ENCODE measurements around the gene OSTN. TPM values are rescaled to one million over a fixed set of nuclear protein-coding genes. Genes with fewer than 3 reads are reported as not detected.

Gene OSTN
- polyA plus RNA-seq, 1 donor from 2014 or later, result 0.17 TPM

GRCh38 chr3:191239407-191240031, 40.5 kb downstream of the OSTN start:
- H3K36me3 ChIP-seq (ENCODE audit: insufficient read depth, low read length), result no peaks in the 10 kb centered on the region
- H3K27me3 ChIP-seq (ENCODE audit: insufficient read depth, low read depth, low read length), result no peaks in the 10 kb centered on the region
- H3K79me2 ChIP-seq (replicated peaks; ENCODE audit: insufficient read depth, low read length), result no peaks in the 10 kb centered on the region
- TF ChIP-seq TAF1 (IDR thresholded peaks at IDR 0.05; ENCODE audit: low read depth), result no peak
- no peak for TF ChIP-seq CTCF (IDR thresholded peaks at IDR 0.05; ENCODE audit: poor library complexity, severe bottlenecking)
- H3K4me2 ChIP-seq (ENCODE audit: low read length), result no peak overlapping the region
- no peaks in the 10 kb centered on the region for H3K9me3 ChIP-seq (ENCODE audit: low read length)
- no peaks in the 10 kb centered on the region for H4K20me1 ChIP-seq (ENCODE audit: insufficient read depth)
- no peaks in the 10 kb centered on the region for H3F3A ChIP-seq (ENCODE audit: insufficient read depth, low read length, poor library complexity, severe bottlenecking)
- H3K9ac ChIP-seq (ENCODE audit: low read length), result no peak overlapping the region
- no peaks in the 10 kb centered on the region for H3K9me2 ChIP-seq (ENCODE audit: insufficient read depth, low read length)
- no peak overlapping the region for H3K27ac ChIP-seq (ENCODE audit: low read length)
- H2AFZ ChIP-seq (ENCODE audit: low read depth, low read length), result no peak overlapping the region
- no peak overlapping the region for H3K4me3 ChIP-seq (ENCODE audit: low read length)

- H3K79me2 ChIP-seq (replicated peaks; ENCODE audit: insufficient read depth, low read length), result no peaks in the 10 kb centered on the region
- no peak for TF ChIP-seq MXI1 (conservative IDR thresholded peaks at IDR 0.05; ENCODE audit: poor library complexity, severe bottlenecking)
- no peak for TF ChIP-seq CTCF (IDR thresholded peaks at IDR 0.05; ENCODE audit: poor library complexity, severe bottlenecking)
- no peak for TF ChIP-seq REST (IDR thresholded peaks at IDR 0.05; ENCODE audit: borderline replicate concordance)
- no peak for TF ChIP-seq SMC3 (conservative IDR thresholded peaks at IDR 0.05; ENCODE audit: poor library complexity)
- no peak for TF ChIP-seq EZH2 (IDR thresholded peaks at IDR 0.05; ENCODE audit: borderline replicate concordance, insufficient read depth, low read length, poor library complexity, severe bottlenecking)
- TF ChIP-seq RAD21 (conservative IDR thresholded peaks at IDR 0.05), result no peak
- no peak for TF ChIP-seq TAF1 (IDR thresholded peaks at IDR 0.05; ENCODE audit: low read depth)
- no peak for TF ChIP-seq EP300 (conservative IDR thresholded peaks at IDR 0.05; ENCODE audit: poor library complexity, severe bottlenecking)
- no peak for TF ChIP-seq POLR2AphosphoS5 (IDR thresholded peaks at IDR 0.05)
Observed at GRCh38 chr3:191240486-191240885, 41.4 kb downstream of the OSTN start.

More at GRCh38 chr3:191240486-191240885, 41.4 kb downstream of the OSTN start:
- H3K9me3 ChIP-seq (ENCODE audit: low read length), result no peaks in the 10 kb centered on the region
- no peaks in the 10 kb centered on the region for H4K20me1 ChIP-seq (ENCODE audit: insufficient read depth)
- H3K9me2 ChIP-seq (ENCODE audit: insufficient read depth, low read length), result no peaks in the 10 kb centered on the region
- no peaks in the 10 kb centered on the region for H3F3A ChIP-seq (ENCODE audit: insufficient read depth, low read length, poor library complexity, severe bottlenecking)
- no peak overlapping the region for H3K27ac ChIP-seq (ENCODE audit: low read length)
- H3K27me3 ChIP-seq (ENCODE audit: insufficient read depth, low read depth, low read length), result no peaks in the 10 kb centered on the region
- no peak overlapping the region for H2AFZ ChIP-seq (ENCODE audit: low read depth, low read length)
- no peaks in the 10 kb centered on the region for H3K36me3 ChIP-seq (ENCODE audit: insufficient read depth, low read length)
- no peak overlapping the region for H3K9ac ChIP-seq (ENCODE audit: low read length)
- no peak overlapping the region for H3K4me3 ChIP-seq (ENCODE audit: low read length)
- no peak overlapping the region for H3K4me2 ChIP-seq (ENCODE audit: low read length)

Data from neural cell (in vitro differentiated cells).